HG03280 (cell line): ENCODE measurements around the gene HSBP1L1.

Experiments used
- ATAC-seq: cut with Tn5 transposase; IDR thresholded peaks from one replicate; pipeline ENCODE4 v1.9.1; 2021; ENCODE audit warnings: mild to moderate bottlenecking, moderate library complexity; ENCODE audit not compliant: unreplicated experiment

Gene HSBP1L1

GRCh38 chr18:79928563-79928960 lies 35.9 kb upstream of the HSBP1L1 start:
- no peak for ATAC-seq

GRCh38 chr18:79930020-79930642 lies 34.3 kb upstream of the HSBP1L1 start:
- ATAC-seq = no peak

GRCh38 chr18:79931475-79931874 lies 33.0 kb upstream of the HSBP1L1 start:
- no peak for ATAC-seq

- ATAC-seq = no peak
These were observed 31.5 kb upstream of the HSBP1L1 start for GRCh38 chr18:79932907-79933306.

GRCh38 chr18:79933765-79934164 lies 30.7 kb upstream of the HSBP1L1 start:
- no peak for ATAC-seq

GRCh38 chr18:79934311-79935097 lies 29.9 kb upstream of the HSBP1L1 start:
- ATAC-seq = no peak

GRCh38 chr18:79935098-79935480 lies 29.4 kb upstream of the HSBP1L1 start:
- no peak for ATAC-seq

GRCh38 chr18:79935499-79935898 lies 28.9 kb upstream of the HSBP1L1 start:
- no peak for ATAC-seq

- no peak for ATAC-seq
These were observed 28.5 kb upstream of the HSBP1L1 start for GRCh38 chr18:79935925-79936324.

GRCh38 chr18:79936641-79937040 lies 27.8 kb upstream of the HSBP1L1 start:
- ATAC-seq = no peak

- no peak for ATAC-seq
These were observed 27.2 kb upstream of the HSBP1L1 start for GRCh38 chr18:79937103-79937860.

- ATAC-seq = no peak
These were observed 26.2 kb upstream of the HSBP1L1 start for GRCh38 chr18:79938196-79938595.

GRCh38 chr18:79939096-79939495 lies 25.3 kb upstream of the HSBP1L1 start:
- ATAC-seq = no peak

- no peak for ATAC-seq
These were observed 24.2 kb upstream of the HSBP1L1 start for GRCh38 chr18:79940126-79940813.

- ATAC-seq = no peak
These were observed 23.5 kb upstream of the HSBP1L1 start for GRCh38 chr18:79940814-79941472.

GRCh38 chr18:79941473-79942119 lies 22.8 kb upstream of the HSBP1L1 start:
- ATAC-seq = no peak

GRCh38 chr18:79942211-79942610 lies 22.2 kb upstream of the HSBP1L1 start:
- ATAC-seq = no peak

GRCh38 chr18:79942786-79943607 lies 21.4 kb upstream of the HSBP1L1 start:
- ATAC-seq = no peak

- ATAC-seq = no peak
These were observed 20.8 kb upstream of the HSBP1L1 start for GRCh38 chr18:79943608-79944125.
